Aorta (tissue), 5 donors: ENCODE results near the gene AUNIP. TPM values are rescaled to one million over a fixed set of nuclear protein-coding genes. Genes with fewer than 3 reads are reported as not detected.

Experiments
- ATAC-seq: fragments of 200-7000 bp; cut with Tn5 transposase; one replicate; pipeline ENCODE4 v1.9.1; 2022; ENCODE audit warnings: moderate library complexity; ENCODE audit not compliant: low FRiP score
- DNase-seq, 2 donors: peaks; one replicate each; pipeline ENCODE4 v3.0.0-alpha.2; 2020
- H3K27ac ChIP-seq, 2 donors: one replicate each; pipeline ENCODE4 v1.5.1; 2013; ENCODE audit warnings: low read length in 2 of 2, mild to moderate bottlenecking in 2 of 2, moderate library complexity in 2 of 2, control low read depth in 1 of 2, inconsistent platforms in 1 of 2, low read depth in 1 of 2
- H3K27me3 ChIP-seq, 2 donors: one replicate each; pipeline ENCODE4 v1.6.1; 2013; ENCODE audit warnings: control low read depth in 1 of 2, low read length in 1 of 2, mild to moderate bottlenecking in 1 of 2, moderate library complexity in 1 of 2; ENCODE audit not compliant: insufficient read depth in 2 of 2, control insufficient read depth in 1 of 2
- H3K36me3 ChIP-seq, 2 donors: one replicate each; pipeline ENCODE4 v1.6.1; 2013; ENCODE audit warnings: control low read depth in 1 of 2, low read length in 1 of 2, mild to moderate bottlenecking in 1 of 2; ENCODE audit not compliant: insufficient read depth in 2 of 2, control insufficient read depth in 1 of 2
- H3K4me1 ChIP-seq, 2 donors: one replicate each; pipeline ENCODE4 v1.6.1; 2013; ENCODE audit warnings: low read length in 2 of 2, control low read depth in 1 of 2, mild to moderate bottlenecking in 1 of 2, moderate library complexity in 1 of 2; ENCODE audit not compliant: insufficient read depth in 2 of 2, control insufficient read depth in 1 of 2
- H3K4me3 ChIP-seq, 2 donors: one replicate each; pipeline ENCODE4 v1.5.1; 2013; ENCODE audit warnings: low read length in 2 of 2, control low read depth in 1 of 2, mild to moderate bottlenecking in 1 of 2
- H3K9me3 ChIP-seq: one replicate; pipeline ENCODE4 v1.6.1; 2013; ENCODE audit warnings: mild to moderate bottlenecking, low read length; ENCODE audit not compliant: control insufficient read depth
- WGBS, 2 donors: extraction: QIAGEN DNeasy Blood & Tissue Kit; methylation state at CpG; one replicate each; pipeline ENCODE4 v1.1.7; 2013; 5-methylcytosine and 5-hydroxymethylcytosine counted together
- intact Hi-C, 2 donors: fragments of 100-400 bp; cut with DNase I; formaldehyde crosslinking; loops; one replicate each; pipeline versions ENCODE4 v1.14.2 to v1.15.0; 2022
- polyA plus RNA-seq, 2 donors: library from polyadenylated mRNA; stranded (reverse); fragments of 200-250 nt; gene quantifications; one replicate each; pipeline ENCODE4 v1.2.3, GENCODE V29; 2013
- total RNA-seq, 2 donors: library from RNA; stranded (reverse); fragmentation: NEBNext Ultra II Directional; extraction: Animal tissue kit (Norgen Biotek cat#: 25700); gene quantifications; one replicate each; pipeline ENCODE4 v1.2.1, GENCODE V29; 2021
- donor health status: healthy with polysubstance abuse.
- donor health status: Bipolar disorder and iron deficiency.
- donor health status: DM: no; HTN: no; CAD: no.
- donor health status: DM: no; HTN: no; CAD: no.
- donor health status: DM: yes; HTN: yes; CAD: no.

AUNIP gene
- total and polyA plus RNA-seq, 4 donors = not detected

DNA sequence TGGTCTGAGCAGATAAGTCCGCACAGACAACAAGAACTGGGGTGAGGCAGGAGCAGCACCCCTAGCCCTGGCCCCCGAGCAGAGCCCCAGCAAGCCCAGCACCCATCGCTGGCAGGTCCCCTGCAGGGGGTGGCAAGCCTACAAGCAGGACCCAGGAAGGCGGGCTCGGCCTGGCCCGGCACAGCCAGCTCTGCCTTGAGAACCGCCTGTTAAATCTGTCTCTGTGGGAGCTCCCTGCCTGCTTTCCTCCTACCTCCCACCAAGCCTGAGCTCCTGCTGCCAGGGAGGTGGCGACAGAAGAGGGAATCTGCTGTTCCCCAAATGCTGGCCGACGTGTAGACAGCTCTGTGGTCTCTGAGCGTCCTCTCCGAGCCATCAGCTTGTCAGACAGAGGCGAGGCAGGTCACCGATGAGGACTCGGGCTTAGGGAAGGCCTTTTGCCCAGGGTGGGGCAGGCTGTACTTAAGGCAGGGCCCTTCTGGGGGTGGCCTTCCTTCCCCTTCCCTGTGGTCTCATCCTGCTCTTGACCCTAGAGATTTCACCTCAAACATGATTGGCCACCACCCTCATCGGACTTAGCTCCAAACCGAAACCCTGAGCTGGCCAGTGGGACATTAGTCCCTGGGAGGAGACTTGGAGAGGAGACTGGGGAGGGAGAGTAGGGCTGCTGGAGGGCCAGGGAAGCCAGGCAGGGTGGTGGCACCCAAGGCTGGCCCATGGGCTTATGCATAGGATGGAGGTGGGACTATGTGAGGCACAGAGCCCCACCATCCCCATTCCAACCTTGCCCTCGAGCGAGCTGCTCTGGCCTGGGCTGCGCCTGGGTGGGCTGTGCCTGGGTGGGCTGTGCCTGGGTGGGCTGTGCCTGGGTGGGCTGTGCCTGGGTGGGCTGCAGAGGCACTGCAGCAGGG, 51.5 kb downstream of the AUNIP start:
- Histone ChIP-seq H3K36me3 (no peaks in the 10 kb centered on the region), H3K4me1 (no peaks in the 10 kb centered on the region), H3K27me3 (no peaks in the 10 kb centered on the region), H3K4me3 (no peak overlapping the region), H3K9me3 (no peaks in the 10 kb centered on the region), H3K27ac (no peak overlapping the region)
- intact Hi-C loops = loop anchor here (10.0 kb wide), 2 partner anchors 373 to 573 kb away; partner anchors contain the start of genes MACO1 (in 1 of the 2) and SYF2 (in 1 of the 2)
- WGBS, 2 donors = 93% methylated on average over 18 to 20 of the region's 20 CpGs
- ATAC-seq (no peak), DNase-seq (peak in 1 of 2 donors; percentile 73)

DNA sequence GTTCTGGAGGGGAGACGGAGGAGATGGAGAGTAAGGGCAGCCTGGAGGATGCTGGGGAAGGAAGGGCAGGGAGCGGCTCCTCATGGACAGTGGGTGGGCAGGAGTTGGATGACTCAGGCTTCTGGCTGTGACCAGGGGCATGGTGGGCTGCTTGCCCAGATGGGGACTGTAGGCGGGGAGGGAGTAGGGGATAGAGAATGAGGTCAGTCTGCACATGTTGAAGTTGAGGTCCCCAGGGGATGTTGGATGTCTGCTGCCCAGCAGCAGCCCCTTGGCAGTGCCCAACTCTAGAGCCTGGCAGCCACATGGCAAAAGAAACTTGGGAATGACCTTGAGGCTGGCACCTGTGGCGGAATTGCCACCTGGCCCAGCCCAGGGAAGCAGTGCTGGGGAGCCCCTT, 52.8 kb downstream of the AUNIP start:
- H3K36me3 ChIP-seq = no peaks in the 10 kb centered on the region
- no peaks in the 10 kb centered on the region for H3K27me3 ChIP-seq
- H3K4me1 ChIP-seq = no peaks in the 10 kb centered on the region
- intact Hi-C loops = loop anchor here (10.0 kb wide), 2 partner anchors 372 to 572 kb away; partner anchors contain the start of genes MACO1 (in 1 of the 2) and SYF2 (in 1 of the 2)
- H3K27ac ChIP-seq = peak overlapping the region in 1 of 2 donors; percentile 85
- no peak overlapping the region for H3K4me3 ChIP-seq
- ATAC-seq (peak; percentile 77), DNase-seq (peak; percentile 87 to 92)
- H3K9me3 ChIP-seq = no peaks in the 10 kb centered on the region
- 11 to 18% methylated on average over 4 of the region's 4 CpGs for WGBS, 2 donors

GRCh38 chr1:25805863-25806225, 53.4 kb downstream of the AUNIP start:
- Histone ChIP-seq H3K27me3 (no peaks in the 10 kb centered on the region), H3K9me3 (no peaks in the 10 kb centered on the region), H3K4me3 (no peak overlapping the region), H3K4me1 (no peaks in the 10 kb centered on the region), H3K36me3 (no peaks in the 10 kb centered on the region), H3K27ac (peak overlapping the region in 1 of 2 donors; percentile 85)
- 7 to 12% methylated on average over 3 of the region's 3 CpGs for WGBS, 2 donors
- DNase-seq (peak; percentile 78 to 86), ATAC-seq (peak; percentile 72)
- intact Hi-C loops = loop anchor here (10.0 kb wide), 2 partner anchors 371 to 571 kb away; partner anchors contain the start of genes MACO1 (in 1 of the 2) and SYF2 (in 1 of the 2)

DNA sequence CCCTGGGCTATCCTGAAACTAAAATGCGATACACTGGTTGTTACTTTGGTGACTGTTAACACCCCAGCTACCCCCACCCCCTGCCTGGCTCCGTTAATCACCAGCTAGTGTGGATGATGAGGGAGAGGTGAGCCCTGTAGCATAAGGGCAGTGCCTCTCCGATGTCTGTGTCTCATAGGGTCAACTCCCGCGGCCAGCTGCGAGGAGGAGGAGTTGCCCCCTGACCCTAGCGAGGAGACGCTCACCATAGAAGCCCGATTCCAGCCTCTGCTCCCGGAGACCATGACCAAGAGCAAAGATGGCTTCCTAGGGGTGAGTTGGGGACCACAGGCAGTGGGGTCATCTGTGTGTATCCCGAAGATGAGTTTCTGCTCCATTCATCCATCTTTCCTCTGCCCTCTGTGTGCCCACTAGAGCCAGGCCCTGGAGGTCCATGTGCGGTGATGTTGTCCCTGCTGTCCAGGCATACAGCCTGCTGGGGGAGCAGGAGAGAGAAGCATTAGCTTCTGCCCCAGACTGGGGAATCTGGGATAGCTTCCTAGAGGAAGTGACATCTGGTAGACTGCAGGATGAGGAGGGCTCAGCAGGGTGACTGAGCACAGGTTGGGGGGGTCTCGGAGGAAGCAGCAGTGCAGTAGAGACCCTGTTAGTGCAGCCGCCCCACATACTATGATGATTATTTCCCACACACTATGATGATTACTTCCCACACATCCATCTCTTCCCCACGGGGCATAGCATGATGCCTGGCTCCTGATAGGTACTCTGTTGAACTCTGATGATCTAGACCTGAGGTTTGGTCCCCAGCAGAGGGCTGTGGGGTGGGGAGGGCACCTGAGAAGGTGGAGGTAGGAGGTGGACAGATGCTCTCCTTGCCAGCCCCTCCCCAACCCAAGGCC, 54.0 kb downstream of the AUNIP start:
- no peak for ATAC-seq
- peak in 1 of 2 donors; percentile 49 for DNase-seq
- Histone ChIP-seq H3K9me3 (no peaks in the 10 kb centered on the region), H3K27me3 (no peaks in the 10 kb centered on the region), H3K4me3 (no peak overlapping the region), H3K27ac (peak overlapping the region in 1 of 2 donors; percentile 85), H3K4me1 (no peaks in the 10 kb centered on the region), H3K36me3 (no peaks in the 10 kb centered on the region)
- 85 to 86% methylated on average over 15 of the region's 15 CpGs for WGBS, 2 donors
- intact Hi-C loops = loop anchor here (10.0 kb wide), 2 partner anchors 370 to 570 kb away; partner anchors contain the start of genes MACO1 (in 1 of the 2) and SYF2 (in 1 of the 2)

- no peak for ATAC-seq
- peak in 1 of 2 donors; percentile 55 for DNase-seq
- H3K4me1 ChIP-seq = no peaks in the 10 kb centered on the region
- H3K36me3 ChIP-seq = no peaks in the 10 kb centered on the region
- no peaks in the 10 kb centered on the region for H3K9me3 ChIP-seq
- H3K4me3 ChIP-seq = no peak overlapping the region
- no peaks in the 10 kb centered on the region for H3K27me3 ChIP-seq
- WGBS, 2 donors = 62% methylated on average over 10 of the region's 10 CpGs
- H3K27ac ChIP-seq = no peak overlapping the region
- intact Hi-C loops = loop anchor here (10.0 kb wide), 2 partner anchors 370 to 570 kb away; partner anchors contain the start of genes MACO1 (in 1 of the 2) and SYF2 (in 1 of the 2)
These were observed 54.9 kb downstream of the AUNIP start for GRCh38 chr1:25804244-25804963.

GRCh38 chr1:25803368-25803767, 55.9 kb downstream of the AUNIP start:
- intact Hi-C loops = loop anchor here (10.0 kb wide), 2 partner anchors 369 to 569 kb away; partner anchors contain the start of genes MACO1 (in 1 of the 2) and SYF2 (in 1 of the 2)
- H3K4me1 ChIP-seq = no peaks in the 10 kb centered on the region
- DNase-seq = no peak

GRCh38 chr1:25802915-25803314, 56.3 kb downstream of the AUNIP start:
- no peak overlapping the region for H3K27ac ChIP-seq
- no peaks in the 10 kb centered on the region for H3K4me1 ChIP-seq

More at GRCh38 chr1:25803368-25803767, 55.9 kb downstream of the AUNIP start:
- no peaks in the 10 kb centered on the region for H3K9me3 ChIP-seq
- no peaks in the 10 kb centered on the region for H3K27me3 ChIP-seq
- no peak overlapping the region for H3K4me3 ChIP-seq
- WGBS, 2 donors = 90 to 93% methylated on average over 1 of the region's 1 CpG
- H3K36me3 ChIP-seq = no peaks in the 10 kb centered on the region
- no peak for ATAC-seq
- no peak overlapping the region for H3K27ac ChIP-seq

More at GRCh38 chr1:25802915-25803314, 56.3 kb downstream of the AUNIP start:
- intact Hi-C loops = loop anchor here (10.0 kb wide), 2 partner anchors 368 to 568 kb away; partner anchors contain the start of genes MACO1 (in 1 of the 2) and SYF2 (in 1 of the 2)
- no peaks in the 10 kb centered on the region for H3K36me3 ChIP-seq
- no peak overlapping the region for H3K4me3 ChIP-seq
- H3K9me3 ChIP-seq = no peaks in the 10 kb centered on the region
- no peak for ATAC-seq
- 76 to 90% methylated on average over 6 of the region's 6 CpGs for WGBS, 2 donors
- no peaks in the 10 kb centered on the region for H3K27me3 ChIP-seq
- peak in 1 of 2 donors; percentile 14 for DNase-seq
